Subcutaneous adipose tissue (tissue), 4 donors: Measurements from ENCODE around the gene LZTFL1. TPM values are rescaled to one million over a fixed set of nuclear protein-coding genes. Genes with fewer than 3 reads are reported as not detected.

ENCODE experiments used
- total RNA-seq, 4 donors: library from RNA; depleted of rRNA; stranded (reverse); fragments of >200 nt; gene quantifications; one replicate each; pipeline ENCODE4 v1.1.0, GENCODE V29; 2016
- TF ChIP-seq, protein P1 (sequence below): fragments of 450-650 bp; IDR thresholded peaks from one replicate; pipeline ENCODE4 v1.5.1; 2016; ENCODE audit warnings: low read depth, mild to moderate bottlenecking, control low read depth, antibody characterized with exemption, moderate library complexity

Gene LZTFL1
- total RNA-seq, 4 donors from 2014 or later: 8.3 to 14.8 (median 9.2) TPM

DNA sequence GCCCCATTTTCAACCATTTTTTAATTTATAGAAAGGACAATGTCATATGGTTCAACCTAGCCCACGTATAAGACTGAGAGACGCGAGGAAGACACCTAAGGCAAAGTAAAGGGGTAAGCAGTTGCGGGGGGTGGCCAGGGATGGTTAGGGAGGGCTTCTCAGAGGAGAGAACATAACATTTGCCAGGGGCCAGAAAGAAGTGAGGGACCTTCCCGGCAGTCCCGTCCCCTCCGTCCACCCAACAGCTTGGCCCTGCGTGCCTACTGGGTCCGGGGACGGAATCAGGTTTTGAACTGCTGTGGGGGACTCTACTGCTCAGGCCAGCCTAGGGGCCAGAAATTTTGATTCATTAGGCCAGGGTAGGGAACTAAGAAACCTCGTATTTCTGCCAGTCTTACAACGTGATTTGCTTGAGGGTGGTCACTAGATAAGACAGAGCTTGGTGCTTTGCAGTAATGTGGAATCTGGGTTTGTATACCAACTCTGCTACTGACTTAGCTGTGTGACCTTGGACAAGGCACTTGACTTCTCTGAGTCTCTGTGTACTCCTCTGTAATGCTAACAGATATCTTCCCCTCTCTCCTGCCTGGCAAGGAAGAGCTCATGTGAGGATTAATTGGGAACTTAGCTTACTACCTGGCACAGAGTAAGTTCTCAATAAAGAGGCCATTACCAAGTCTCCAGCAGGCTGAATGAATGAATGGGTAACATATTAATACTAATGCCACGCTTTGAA lies 44.8 kb downstream of the LZTFL1 start:
- TF ChIP-seq, protein P1, sequence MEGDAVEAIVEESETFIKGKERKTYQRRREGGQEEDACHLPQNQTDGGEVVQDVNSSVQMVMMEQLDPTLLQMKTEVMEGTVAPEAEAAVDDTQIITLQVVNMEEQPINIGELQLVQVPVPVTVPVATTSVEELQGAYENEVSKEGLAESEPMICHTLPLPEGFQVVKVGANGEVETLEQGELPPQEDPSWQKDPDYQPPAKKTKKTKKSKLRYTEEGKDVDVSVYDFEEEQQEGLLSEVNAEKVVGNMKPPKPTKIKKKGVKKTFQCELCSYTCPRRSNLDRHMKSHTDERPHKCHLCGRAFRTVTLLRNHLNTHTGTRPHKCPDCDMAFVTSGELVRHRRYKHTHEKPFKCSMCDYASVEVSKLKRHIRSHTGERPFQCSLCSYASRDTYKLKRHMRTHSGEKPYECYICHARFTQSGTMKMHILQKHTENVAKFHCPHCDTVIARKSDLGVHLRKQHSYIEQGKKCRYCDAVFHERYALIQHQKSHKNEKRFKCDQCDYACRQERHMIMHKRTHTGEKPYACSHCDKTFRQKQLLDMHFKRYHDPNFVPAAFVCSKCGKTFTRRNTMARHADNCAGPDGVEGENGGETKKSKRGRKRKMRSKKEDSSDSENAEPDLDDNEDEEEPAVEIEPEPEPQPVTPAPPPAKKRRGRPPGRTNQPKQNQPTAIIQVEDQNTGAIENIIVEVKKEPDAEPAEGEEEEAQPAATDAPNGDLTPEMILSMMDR: no peak

DNA sequence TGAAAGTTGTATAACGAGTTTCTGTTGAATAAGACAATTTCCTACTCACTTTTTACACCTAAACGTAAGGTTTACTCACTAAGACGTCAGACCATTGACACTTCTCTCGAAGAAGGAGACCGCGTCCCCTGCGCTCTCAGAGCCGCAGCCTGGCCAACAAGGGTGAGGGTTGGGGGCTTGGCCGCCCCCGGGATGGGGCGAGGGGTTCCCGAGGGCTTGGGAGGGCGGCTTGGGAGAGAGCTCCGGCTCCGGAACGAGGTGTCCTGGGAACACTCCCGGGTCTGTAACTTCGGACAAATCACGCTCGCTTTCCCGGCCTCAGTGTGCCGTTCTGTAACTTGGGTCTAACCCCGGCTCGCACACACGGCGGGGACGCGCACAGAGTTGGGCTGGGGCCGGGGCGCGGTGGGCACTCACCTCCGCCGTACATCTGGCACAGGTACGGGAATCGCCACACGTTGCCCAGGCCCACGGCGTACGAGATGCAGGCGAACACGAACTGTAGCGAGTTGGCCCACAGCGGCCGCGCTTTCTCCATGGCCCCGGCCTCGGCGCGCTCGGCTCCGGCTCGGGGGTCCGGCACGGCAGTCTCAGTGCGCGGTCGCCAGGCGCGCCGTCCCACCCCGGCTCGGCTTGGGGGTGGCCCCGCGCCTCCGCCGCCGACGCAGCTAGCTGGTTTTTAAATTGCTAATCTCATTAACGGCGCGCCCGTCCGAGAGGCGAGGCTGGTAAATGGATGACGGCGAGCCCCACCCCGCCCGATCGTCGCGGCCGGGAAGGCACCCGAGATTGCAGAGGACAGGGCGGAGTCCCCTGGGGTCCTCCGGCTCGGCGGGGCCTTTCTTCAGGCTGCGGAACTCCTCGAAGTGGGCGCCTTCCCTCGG lies 45.8 kb downstream of the LZTFL1 start, which contains the start of gene SLC6A20:
TSS of gene SLC6A20 (minus strand) at position 655 of the 884 bp plus-strand sequence. CDS start at position 538, 117 bp downstream.
- TF ChIP-seq, protein P1: no peak

- TF ChIP-seq, protein P1: no peak
Measured at GRCh38 chr3:45795509-45795881, 46.4 kb downstream of the LZTFL1 start.

- TF ChIP-seq, protein P1: no peak
Measured at GRCh38 chr3:45794660-45795059, 47.3 kb downstream of the LZTFL1 start.

GRCh38 chr3:45794177-45794560 lies 47.8 kb downstream of the LZTFL1 start:
- TF ChIP-seq, protein P1: no peak

DNA sequence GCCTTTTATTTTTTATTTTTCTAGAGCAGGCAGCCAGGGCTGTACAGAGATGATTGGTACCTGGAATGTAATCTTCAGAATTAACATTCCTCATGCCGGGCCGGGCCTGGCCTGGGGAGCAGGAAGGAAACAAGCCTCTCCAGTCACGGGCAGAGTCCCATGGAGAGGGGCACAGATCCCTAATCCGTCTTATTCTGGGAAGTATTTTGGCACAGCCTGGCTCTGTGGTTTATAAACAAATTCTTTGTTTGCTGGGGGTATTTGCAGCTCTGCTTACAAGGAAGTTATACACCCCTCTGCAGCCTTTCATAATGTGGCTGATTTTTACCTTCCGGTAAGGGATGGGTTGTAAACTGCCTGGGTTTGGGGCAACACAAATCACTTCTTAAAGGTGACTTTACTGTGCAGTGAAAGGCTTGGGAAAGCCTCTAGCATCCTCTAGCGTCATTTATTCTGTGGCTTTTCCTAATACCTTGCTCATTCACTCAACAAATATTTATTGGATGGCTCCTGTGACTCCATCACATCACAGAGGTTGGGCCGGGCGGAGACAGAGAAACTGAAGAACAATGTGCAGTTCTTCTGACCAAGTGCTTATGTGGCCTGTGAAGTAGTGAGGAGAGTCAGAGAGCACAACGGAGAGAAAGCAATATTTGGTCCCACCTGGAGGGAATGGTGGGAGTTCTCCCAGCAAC lies 48.3 kb downstream of the LZTFL1 start:
- TF ChIP-seq, protein P1: no peak
